GM04503 (cell line): ENCODE measurements around the gene GNAT3.

Experiments used
- DNase-seq: peaks from one replicate; pipeline ENCODE4 v3.0.0-alpha.2; 2012; ENCODE audit warnings: low read depth

The GNAT3 gene

DNA sequence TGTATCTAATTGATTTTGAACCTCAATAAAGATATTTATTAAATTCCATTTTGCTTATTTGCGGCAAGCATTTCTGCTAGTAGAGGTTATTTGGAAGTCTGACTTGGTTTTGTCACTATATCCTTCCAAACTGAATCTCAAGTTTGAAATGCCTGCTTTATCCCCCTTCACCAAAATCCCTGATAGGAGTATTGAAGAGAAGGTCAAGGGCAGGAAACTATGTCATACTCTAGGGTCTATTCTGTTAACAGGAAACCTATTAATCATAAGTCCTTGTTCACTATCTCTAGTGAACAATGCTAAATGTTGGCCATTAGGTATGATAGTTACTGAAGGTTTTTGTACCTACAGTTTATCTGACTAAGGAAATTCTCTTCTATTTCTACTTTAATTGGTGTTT lies 11.5 kb downstream of the GNAT3 start:
- no peak for DNase-seq

DNA sequence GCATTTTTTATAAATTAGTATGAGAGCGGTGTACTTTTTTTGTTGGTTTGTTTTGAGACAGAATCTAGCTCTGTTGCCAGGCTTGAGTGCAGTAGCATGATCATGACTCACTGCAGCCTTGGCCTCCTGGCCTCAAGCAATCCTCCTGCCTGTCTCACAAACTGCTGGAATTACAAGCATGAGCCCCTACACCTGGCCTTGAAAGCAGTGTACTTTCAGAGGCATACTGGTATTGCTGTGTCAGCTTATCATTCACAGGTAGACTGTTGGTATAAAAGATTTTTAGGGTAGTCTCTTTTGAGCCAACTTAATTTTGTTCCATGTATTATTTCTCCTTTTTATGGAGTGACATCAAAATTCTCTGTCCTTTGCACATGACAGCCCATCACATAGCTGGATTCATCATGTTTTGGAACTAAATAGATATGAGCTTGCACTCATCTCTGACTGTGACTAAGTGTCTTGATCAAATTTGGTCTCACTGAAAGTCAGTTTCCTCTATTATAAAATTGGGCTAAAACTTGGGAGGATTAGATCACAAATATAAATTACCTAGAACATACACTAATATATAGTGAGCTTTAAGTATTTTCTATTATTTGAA lies 12.4 kb downstream of the GNAT3 start:
- peak; percentile 86 for DNase-seq

DNA sequence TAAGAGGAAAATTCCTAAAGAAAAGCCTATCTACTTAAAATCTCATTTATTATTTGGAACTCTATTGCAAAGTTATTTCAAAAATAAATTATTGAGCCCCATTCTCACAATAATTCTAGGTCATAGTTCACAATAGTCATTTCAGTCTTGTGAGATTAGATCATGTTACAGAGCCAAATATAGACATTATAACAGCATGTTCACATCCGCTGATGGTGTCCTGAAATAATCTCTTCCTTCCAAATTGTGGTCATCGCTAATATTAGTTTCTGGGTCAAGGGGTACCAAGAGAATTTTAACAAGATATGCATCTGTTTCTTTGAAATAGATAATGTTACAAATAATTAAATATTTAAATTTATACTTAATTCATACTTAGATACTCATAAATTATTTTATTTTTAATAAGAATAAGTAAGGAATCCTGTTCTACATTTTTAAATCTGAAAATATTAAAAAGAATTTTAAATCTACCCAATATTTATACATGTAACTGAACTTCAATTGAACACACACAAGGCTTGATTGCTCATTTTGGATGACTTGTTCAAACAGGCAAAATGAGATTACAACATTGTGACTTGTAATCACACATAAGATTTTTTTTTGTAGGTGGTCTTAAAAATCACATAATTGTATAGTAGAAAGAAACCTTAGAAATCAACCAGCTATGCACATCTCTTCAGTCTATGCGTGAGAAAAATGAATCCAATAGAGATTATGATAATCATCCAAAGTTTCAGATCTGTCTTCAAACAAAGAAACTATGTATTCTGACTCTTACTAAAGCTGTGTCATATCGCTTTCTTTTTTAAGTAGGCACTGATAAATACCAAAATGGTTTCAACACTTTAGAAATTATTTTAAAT lies 13.1 kb downstream of the GNAT3 start:
- DNase-seq: no peak

DNA sequence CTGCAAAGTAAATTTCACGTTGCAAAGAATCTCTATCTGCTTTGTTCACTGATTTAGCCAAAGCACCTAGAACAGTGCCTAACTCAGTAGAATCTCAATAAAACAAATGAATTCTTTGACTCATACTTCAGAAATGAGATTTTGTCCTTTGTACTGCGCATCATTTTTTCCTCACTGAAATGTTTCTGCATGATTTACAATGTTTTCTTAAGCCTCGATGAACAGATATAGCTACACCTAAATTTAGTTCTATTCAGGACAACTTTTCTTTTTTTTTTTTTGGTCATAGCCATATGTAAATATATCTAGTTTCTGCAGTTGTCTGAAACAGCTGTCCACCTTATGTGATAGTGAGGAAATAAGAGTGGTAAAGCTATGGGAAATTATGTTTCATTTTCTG lies 15.3 kb downstream of the GNAT3 start:
- DNase-seq: no peak

DNA sequence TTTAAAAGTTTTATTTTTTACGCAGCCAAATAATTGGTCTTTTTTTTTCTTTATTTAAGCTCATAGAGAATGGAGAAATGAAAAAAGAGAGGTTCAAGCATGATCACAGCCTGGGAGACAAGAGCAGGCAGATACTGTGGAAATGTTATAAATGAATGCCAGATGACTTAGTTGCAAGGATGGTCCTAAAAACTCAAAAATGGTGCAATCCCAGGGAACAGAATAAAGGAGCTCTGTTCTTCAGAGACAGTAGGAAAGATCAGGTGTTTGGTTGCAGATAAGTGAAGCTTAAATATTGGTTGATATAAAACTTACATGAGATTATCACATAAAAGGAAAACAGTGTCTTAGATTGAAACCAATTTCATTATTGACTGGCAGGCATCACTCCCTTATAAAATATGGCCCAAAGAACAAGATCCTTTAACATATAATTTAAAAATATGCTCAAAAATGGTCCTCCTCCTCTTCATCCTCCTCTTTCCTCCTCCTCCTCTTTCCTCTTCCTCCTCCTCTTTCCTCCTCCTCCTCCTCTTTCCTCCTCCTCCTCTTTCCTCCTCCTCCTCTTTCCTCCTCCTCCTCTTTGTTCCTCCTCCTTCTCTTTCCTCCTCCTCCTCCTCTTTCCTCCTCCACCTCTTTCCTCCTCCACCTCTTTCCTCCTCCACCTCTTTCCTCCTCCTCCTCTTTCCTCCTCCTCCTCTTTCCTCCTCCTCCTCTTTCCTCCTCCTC lies 18.6 kb downstream of the GNAT3 start:
- DNase-seq: no peak

DNA sequence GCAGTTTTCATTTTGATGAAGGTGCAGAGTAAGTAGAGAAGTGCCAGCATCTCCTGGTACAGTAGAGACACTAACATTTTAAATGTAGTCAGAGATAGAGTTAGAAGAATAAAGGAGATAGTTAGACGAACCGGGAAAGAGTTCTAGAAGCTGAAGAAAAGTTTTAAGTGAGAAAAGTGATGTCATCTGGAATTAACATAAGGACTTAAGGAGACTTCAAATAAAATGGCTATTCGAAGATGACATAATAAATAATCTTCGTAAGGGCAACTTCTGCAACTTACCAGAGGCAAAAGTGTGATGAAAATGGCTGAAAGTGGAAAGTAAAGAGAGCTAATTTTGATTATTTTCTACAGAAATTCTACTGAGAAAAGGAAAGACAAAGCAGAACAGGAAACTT lies 20.4 kb downstream of the GNAT3 start:
- no peak for DNase-seq

DNA sequence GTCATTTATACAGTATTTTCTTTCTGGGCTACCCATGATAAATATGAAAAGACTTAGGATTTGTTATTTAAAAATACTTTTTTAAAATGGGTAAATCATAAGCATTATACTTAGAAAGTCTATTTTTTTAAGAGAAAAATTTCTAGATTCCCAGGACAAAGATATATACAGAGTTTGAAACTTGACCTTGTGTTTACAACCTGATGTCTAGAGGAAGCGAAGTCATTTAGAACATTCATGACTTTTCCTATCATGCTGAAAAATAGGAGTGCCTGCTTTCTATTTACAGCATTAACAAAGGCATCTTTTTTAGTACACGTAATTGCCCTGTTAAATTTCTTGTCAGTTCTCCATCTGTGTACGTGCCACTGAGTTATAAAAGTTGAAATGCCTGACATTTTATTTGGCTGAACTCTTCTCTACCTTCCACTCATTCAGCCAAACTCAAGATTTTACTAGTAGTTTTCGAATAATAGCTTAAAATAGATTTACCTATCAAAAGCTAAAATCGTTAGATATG lies 23.0 kb downstream of the GNAT3 start:
- DNase-seq: no peak

DNA sequence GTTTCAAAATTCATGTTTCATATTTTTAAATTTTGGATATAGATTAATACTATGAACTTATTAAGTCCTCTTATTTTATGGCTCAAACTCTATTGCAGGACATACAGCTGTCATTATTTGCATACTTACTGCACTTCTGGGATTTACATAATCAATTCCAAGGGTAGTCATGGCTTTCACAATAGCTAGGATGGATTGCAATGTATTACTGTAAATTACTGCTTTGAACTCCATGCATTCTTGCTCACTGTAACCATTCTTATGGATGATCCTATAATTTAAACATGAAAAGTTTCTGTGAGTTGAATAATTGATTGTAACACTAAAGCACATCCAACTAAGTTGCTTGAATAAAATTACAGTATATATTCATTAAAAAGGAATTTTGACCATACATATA lies 23.5 kb downstream of the GNAT3 start:
- DNase-seq: no peak

DNA sequence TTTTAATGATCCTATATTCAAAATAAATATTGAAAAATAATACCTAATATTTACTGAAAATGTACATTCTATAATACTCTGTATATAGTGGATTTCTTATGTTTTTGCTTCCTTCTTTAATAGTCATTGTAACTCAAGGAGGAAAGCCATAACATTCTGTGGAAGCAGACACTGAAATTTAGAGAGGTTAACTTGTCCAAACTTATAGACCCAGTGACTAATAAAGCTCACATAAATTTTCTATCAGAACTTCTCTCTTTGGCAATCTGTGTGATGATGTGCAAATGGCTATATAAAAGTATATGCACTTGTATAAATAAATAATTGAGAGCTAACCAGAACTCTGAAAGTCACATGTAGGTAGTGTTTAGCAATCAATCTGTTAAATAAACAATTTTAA lies 26.1 kb downstream of the GNAT3 start:
- DNase-seq: no peak

DNA sequence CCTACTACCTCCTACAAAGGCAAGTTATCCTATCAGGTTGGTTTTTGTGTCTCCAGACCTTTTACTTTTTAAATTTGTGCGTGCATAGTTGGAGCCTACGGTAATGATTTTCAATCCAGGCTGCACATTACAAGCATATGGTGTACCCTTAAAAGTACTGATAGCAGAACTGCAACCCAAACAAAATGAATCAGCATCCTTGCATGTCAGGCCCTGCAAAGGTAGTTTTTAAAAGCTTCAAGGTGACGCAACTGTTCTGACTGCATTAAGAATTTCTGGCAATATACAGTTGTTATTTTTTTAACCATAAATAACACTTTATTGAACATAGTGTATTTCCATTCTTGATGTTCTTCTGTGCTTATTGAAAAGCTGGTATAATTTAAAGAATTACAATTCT lies 28.9 kb downstream of the GNAT3 start:
- no peak for DNase-seq

DNA sequence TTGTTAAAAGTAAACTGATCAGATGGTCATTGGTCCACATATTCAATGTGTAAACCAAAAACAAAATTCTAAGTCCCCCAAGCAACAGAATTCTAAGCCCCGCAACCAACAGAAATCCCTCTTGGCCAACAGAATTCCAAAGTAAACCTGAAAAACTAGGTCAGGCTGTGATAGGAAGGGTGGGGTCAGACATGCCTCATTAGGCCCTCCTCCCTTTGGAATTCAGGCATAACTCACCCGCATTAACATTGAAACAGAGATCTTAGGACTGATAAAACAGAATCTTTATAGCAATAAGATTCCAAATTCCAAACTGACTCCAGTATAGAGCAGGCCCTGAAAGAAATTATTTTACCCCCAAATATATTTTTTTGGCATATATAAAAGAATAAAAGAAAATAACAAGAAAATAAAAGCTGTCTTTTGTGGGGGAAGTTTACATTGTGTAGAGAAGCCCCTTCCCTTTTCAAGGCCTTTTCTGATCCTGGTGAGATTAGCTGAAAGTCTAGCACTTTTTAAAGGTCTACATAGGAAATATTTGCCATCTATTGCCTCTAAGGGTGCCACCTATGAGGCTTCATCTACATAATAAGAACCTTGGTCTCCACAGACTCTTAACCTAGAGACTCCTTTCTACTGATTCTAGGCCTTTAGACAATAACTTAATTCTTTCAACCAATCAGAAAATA lies 30.5 kb downstream of the GNAT3 start:
- no peak for DNase-seq

DNA sequence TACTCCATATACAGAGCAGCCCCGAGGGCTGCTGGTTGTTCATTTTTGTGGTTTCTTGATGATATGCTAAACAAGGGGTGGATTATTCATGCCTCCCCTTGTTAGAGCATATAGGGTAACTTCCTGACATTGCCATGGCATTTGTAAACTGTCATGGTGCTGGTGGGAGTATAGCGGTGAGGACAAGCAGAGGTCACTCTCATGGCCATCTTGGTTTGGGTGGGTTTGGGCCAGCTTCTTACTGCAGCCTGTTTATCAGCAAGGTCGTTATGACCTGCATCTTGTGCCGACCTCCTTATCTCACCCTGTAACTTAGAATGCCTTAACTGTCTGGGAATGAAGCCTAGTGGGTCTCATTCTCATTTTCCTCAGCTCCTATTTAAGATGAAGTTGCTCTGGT lies 31.3 kb downstream of the GNAT3 start:
- DNase-seq: no peak

DNA sequence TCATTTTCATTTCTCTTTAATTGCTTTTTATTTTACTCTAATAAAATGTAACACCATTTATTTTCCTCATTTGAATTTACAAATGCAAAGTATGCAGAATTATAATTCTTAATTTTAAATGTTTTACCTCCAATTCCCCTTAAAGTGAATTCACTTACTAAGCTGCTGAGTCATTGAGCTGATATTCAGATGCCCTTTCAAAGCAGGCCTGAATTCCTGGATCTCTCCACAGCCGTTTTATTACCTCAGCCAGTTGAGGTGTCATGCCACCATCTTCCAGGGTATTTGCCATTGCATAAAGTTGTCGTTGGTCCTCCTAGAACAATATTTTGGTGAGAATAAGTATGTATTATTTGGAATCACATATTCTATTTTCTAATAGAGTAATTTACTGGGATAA lies 33.2 kb downstream of the GNAT3 start:
- no peak for DNase-seq

DNA sequence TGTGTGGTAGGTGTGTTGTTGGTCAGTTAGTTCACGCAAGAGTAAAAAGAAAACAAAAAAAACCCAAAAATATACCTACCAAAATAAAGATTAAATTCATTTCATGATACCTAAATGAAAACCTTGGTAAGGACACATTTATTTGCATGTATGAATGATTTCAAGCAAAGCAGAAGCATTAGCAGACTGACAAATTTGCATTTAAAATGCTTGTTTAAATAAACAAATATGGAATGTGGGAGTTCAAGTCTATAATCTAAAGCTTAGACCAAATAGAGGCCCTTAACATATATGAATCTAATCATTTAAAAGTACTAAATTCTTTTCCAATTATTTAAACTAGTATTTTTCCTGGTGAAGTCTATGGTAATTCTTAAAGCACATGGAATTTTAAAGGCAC lies 35.8 kb downstream of the GNAT3 start:
- DNase-seq: no peak

DNA sequence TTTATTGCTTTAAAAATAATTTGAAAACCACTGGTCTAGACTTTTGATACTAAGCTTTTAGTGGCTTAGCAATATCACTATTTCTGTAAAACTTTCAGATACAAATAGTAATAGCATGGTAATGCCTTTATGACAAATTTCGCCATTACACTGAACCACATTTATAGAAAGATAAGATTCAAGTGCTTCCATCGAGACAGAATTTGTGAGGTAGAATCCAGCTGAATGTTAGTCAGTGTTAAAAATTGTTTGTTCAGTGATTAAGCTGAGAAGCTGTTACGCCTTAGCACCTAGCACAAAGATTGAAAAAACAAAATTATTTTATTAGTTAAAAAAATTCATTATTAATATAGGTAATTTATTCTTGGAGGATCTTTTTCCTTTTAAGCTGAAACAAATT lies 36.5 kb downstream of the GNAT3 start:
- DNase-seq: no peak

DNA sequence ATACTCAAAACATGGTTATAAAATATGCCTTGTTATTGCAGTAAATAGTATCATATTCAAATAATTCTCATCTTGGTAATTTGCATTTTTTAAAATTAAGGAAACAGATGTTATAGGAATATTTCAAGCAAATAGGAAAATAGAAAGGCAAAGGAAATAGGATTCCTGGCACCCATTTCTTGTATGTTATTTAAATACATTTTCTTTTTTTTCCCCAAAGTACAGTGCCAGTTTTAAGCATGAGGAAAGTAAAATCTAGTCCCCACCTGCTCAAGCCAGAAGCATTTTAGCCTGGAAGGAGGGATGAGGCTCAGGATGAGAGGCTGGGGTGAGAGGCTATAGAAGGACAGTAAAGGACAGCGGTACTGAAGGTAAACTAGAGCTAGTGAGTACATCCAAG lies 38.1 kb downstream of the GNAT3 start:
- DNase-seq: no peak

DNA sequence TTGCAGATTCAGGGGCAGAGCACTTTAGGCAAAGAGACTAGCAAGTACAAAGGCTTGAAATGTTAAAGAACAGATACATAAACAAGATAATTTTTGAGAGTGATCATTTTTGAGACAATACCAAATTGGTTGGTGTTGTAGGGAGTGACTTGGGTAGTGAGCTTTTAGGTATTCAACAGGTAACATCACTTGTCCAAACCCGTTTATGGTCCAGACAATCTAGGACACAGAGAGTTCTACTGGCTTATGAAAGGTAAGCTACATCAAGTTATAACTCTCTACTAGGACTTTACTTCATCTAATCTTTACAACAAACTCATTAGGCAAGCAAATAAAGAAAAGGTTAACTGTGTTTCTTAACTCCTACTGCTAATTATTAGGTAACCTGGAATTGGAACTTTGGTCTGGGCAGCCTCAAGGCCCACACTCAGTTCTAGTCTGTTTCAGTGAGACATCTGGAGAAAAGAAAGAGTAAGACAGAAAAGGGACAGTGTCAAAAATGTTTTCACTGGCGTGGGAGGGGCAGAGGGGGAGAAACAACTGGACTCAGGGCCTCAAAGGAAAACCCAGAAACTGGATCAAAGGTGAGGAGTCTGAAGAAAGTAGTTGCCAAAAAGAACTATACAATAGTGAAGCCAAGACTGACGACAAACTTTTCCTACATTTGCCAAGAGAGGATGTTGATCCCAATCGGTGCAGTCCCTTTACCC lies 39.2 kb downstream of the GNAT3 start:
- no peak for DNase-seq

DNA sequence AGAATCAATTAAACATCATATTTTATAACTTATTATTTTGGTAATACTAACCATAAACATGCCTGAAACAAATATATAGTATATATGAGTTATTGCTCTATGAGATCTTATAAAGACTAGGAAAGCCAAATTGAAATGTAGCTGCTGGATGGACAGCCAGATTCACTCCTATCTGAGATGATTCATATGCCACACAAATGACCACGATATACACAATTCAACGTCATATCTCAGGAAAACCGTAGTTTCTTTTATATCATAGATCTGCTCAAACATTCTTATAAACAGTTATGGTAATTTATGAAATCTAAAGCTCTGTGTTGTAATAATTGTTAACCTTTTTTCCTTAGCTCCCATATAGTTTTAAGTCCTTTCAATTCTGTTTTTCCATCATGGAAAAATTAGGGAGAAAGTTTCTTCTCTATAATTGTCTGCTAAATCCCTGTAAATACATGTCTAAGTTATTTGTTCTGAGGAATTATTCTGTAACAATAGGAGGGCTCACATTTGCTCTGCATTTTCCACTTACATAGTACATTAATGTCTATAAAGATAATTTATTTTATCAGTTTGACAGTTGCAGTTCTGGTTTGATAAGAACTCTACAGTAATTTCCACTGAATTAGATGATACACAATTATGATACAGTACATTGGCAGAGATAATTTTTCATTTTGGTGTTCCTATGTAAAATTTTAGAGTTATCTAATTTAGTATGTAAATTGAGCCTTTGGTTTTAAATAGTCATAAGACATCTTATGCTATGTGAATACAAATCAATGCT lies 42.7 kb downstream of the GNAT3 start:
- DNase-seq: no peak

DNA sequence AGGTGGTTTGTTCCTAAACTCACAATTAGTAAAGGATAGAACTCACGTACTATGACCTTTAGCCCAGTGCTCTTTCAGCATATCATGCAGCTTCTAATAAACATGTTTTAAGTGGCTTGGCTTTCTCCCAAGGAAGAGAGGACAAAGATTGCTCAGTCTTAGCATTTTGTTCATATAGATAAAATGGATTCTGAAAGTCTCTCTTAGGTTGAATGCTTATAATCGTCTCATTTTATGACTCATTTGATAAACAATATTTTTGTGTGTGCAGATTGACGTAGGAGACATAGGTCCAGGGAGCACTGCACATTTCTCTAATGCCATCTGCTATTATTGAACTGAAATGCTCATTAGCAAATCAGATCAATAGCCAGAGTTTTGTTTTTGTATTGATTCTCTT lies 44.8 kb downstream of the GNAT3 start:
- no peak for DNase-seq

DNA sequence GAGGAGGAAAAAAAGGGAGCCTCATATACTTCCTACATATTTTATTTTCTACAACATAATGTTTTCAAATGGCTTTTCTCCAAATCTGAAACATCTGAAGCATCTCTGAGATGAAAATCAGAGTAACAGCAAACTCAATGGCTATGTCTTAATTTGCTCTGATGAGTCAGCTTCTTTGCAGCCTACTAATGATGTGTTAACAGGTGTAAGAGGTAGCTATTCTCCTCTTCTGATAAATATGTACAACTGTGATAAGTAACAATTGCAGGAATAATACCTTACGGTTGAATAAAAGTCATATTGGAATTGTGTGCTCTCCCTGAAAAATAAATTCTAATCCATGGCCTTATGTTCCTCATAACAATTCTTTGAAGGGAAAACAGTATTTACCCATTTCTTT lies 45.2 kb downstream of the GNAT3 start:
- no peak for DNase-seq

DNA sequence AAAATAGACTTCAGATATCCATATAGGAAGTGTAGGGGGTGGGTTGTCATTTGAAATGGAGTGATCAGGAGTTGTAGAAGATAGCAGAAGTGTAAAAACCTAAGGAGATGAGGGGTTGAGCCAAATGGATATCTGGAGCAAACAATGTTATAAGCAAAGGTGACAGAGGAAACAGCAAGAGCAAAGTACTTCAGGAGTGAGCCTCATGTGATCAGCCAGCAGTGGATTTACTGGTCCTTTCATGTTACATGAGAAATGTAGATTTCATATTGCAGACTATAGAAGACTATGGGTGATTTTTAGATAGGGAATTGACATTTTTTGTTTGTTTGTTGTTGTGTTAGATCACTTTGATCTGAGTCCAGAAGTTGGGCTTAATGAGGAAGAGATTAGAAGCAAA lies 47.7 kb downstream of the GNAT3 start:
- no peak for DNase-seq
